Ishikawa (cell line): ENCODE results near the gene POLR1D.

ENCODE experiments used
- TAF1 ChIP-seq: IDR thresholded peaks from 2 replicates; pipeline ENCODE4 v1.6.1; 2012; ENCODE audit warnings: low read depth, mild to moderate bottlenecking
- TCF12 ChIP-seq: IDR thresholded peaks from 2 replicates; pipeline ENCODE4 v1.6.1; 2012; ENCODE audit warnings: low read depth
- YY1 ChIP-seq: IDR thresholded peaks from 2 replicates; pipeline ENCODE4 v1.6.1; 2012; ENCODE audit warnings: low read depth
- TF ChIP-seq, protein P1 (sequence below): IDR thresholded peaks from 2 replicates; pipeline ENCODE4 v1.6.1; 2012

DNA sequence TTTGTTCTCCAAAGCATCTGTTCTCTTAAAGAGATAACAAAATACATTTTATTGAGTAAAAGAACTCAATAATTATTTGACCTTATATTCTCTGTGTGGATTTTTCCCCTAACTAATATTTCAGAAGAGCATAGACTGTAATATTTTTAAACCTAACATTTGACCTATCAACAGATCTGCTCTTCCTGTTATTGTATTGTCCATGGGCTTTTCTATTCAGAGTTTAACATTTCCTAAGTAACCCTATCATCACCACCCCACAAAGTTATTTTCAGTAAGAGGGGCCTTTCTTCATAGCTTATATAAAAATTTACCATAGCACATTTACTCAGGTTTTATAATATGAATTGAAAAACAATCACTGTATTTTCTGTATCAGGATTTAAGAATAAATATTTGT, 17.5 kb downstream of the POLR1D start:
- TF ChIP-seq, protein P1, sequence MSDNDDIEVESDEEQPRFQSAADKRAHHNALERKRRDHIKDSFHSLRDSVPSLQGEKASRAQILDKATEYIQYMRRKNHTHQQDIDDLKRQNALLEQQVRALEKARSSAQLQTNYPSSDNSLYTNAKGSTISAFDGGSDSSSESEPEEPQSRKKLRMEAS = no peak
- TF ChIP-seq TAF1 (no peak), TCF12 (no peak), YY1 (no peak)
